ENCODE data around the gene FAM81A.

FAM81A gene

GRCh38 chr15:59543721-59544547 is 105.9 kb downstream of the FAM81A start:
- DNase-seq (ENCODE audit: low spot score), result no peak

GRCh38 chr15:59545573-59545972 is 107.6 kb downstream of the FAM81A start:
- no peak for DNase-seq (ENCODE audit: low spot score)

GRCh38 chr15:59548501-59549226 is 110.7 kb downstream of the FAM81A start:
- no peak for DNase-seq (ENCODE audit: low spot score)

- no peak for DNase-seq (ENCODE audit: low spot score)
Observed at GRCh38 chr15:59549301-59550185, 111.6 kb downstream of the FAM81A start.

GRCh38 chr15:59550530-59550929 is 112.5 kb downstream of the FAM81A start:
- DNase-seq (ENCODE audit: low spot score), result peak; percentile 14

GRCh38 chr15:59550956-59551355 is 113.0 kb downstream of the FAM81A start:
- no peak for DNase-seq (ENCODE audit: low spot score)

- DNase-seq (ENCODE audit: low spot score), result no peak
Observed at GRCh38 chr15:59553879-59554735, 116.1 kb downstream of the FAM81A start.

GRCh38 chr15:59555696-59556095 is 117.7 kb downstream of the FAM81A start:
- DNase-seq (ENCODE audit: low spot score), result no peak

GRCh38 chr15:59556380-59556779 is 118.4 kb downstream of the FAM81A start:
- no peak for DNase-seq (ENCODE audit: low spot score)

- DNase-seq (ENCODE audit: low spot score), result no peak
Observed at GRCh38 chr15:59557581-59557980, 119.6 kb downstream of the FAM81A start.

- DNase-seq (ENCODE audit: low spot score), result no peak
Observed at GRCh38 chr15:59558851-59559250, 120.9 kb downstream of the FAM81A start.

GRCh38 chr15:59561547-59561946 is 123.6 kb downstream of the FAM81A start:
- DNase-seq (ENCODE audit: low spot score), result no peak

- no peak for DNase-seq (ENCODE audit: low spot score)
Observed at GRCh38 chr15:59562448-59563186, 124.6 kb downstream of the FAM81A start.

GRCh38 chr15:59565299-59565698 is 127.3 kb downstream of the FAM81A start:
- DNase-seq (ENCODE audit: low spot score), result no peak

GRCh38 chr15:59567324-59567723 is 129.3 kb downstream of the FAM81A start:
- no peak for DNase-seq (ENCODE audit: low spot score)

GRCh38 chr15:59569477-59569876 is 131.5 kb downstream of the FAM81A start:
- DNase-seq (ENCODE audit: low spot score), result no peak

GRCh38 chr15:59570315-59570714 is 132.3 kb downstream of the FAM81A start:
- DNase-seq (ENCODE audit: low spot score), result no peak

- no peak for DNase-seq (ENCODE audit: low spot score)
Observed at GRCh38 chr15:59571606-59572005, 133.6 kb downstream of the FAM81A start.

Measured in Ammon's horn (tissue), 1 donor.